WTC11 (cell line): ENCODE results near the gene URB1. TPM values are rescaled to one million over a fixed set of nuclear protein-coding genes. Genes with fewer than 3 reads are reported as not detected.
A peak's percentile ranks its signal among the peaks of the same experiment; 100 is the strongest.

Experiments used
- ATAC-seq: fragments of 200-7000 bp; cut with Tn5 transposase; 2 replicates; pipeline ENCODE4 v1.10.0; 2021; ENCODE audit warnings: mild to moderate bottlenecking, moderate library complexity
- CTCF ChIA-PET: fragments of 300-600 bp; sonication (Branson Sonifier 250); formaldehyde crosslinking; loops from one replicate; lab custom pipeline; 2021; ENCODE audit warnings: antibody characterized with exemption; lab: Charles Lee
- POLR2A ChIA-PET: fragments of 350-600 bp; sonication (Branson Sonifier 250); formaldehyde crosslinking; loops from one replicate; lab custom pipeline; 2021; ENCODE audit warnings: antibody characterized with exemption; lab: Charles Lee
- DNase-seq: peaks from one replicate; pipeline ENCODE4 v3.0.0; 2021; ENCODE audit warnings: low spot score
- H3K27ac Mint-ChIP-seq: 2 replicates; pipeline ENCODE4 v1.8.0; 2021; ENCODE audit warnings: mixed read lengths
- H3K27me3 Mint-ChIP-seq: 2 replicates; pipeline ENCODE4 v1.8.0; 2021; ENCODE audit warnings: low read depth, mild to moderate bottlenecking, moderate library complexity, mixed read lengths
- H3K36me3 Mint-ChIP-seq: 2 replicates; pipeline ENCODE4 v1.8.0; 2021; ENCODE audit warnings: mixed read lengths
- H3K4me1 Mint-ChIP-seq: 2 replicates; pipeline ENCODE4 v1.8.0; 2022; ENCODE audit warnings: mixed read lengths
- H3K4me3 Mint-ChIP-seq: 2 replicates; pipeline ENCODE4 v1.8.0; 2021; ENCODE audit warnings: mild to moderate bottlenecking, moderate library complexity, mixed read lengths
- H3K9me3 Mint-ChIP-seq: 2 replicates; pipeline ENCODE4 v1.8.0; 2021; ENCODE audit warnings: mixed read lengths
- ERG ChIP-seq: fragments of 250-450 bp; sonication (Bioruptor Pico); IDR thresholded peaks from 2 replicates; pipeline ENCODE4 v1.8.0; 2021; ENCODE audit warnings: mild to moderate bottlenecking
- FOXJ3 ChIP-seq: sonication (generic); formaldehyde crosslinking; IDR thresholded peaks from 2 replicates; pipeline ENCODE4 v1.9.0; 2021; ENCODE audit warnings: missing genetic modification reagents, mild to moderate bottlenecking, borderline replicate concordance
- FOXK1 ChIP-seq: sonication (generic); formaldehyde crosslinking; IDR thresholded peaks from 2 replicates; pipeline ENCODE4 v1.8.0; 2022; ENCODE audit warnings: mild to moderate bottlenecking, moderate library complexity, missing genetic modification reagents
- GTF2I ChIP-seq: fragments of 250-450 bp; sonication (Bioruptor Pico); conservative IDR thresholded peaks from 2 replicates; pipeline ENCODE4 v1.4.0; 2021; ENCODE audit warnings: mild to moderate bottlenecking
- JAZF1 ChIP-seq: fragments of 250-450 bp; sonication (Bioruptor Pico); IDR thresholded peaks from 2 replicates; pipeline ENCODE4 v1.9.0; 2021; ENCODE audit warnings: moderate library complexity, mild to moderate bottlenecking, inconsistent platforms
- NFYB ChIP-seq: sonication (generic); formaldehyde crosslinking; conservative IDR thresholded peaks from 2 replicates; pipeline ENCODE4 v1.8.0; 2022; ENCODE audit warnings: low read depth, missing genetic modification reagents
- TEAD1 ChIP-seq: sonication (generic); formaldehyde crosslinking; IDR thresholded peaks from 2 replicates; pipeline ENCODE4 v1.8.0; 2022; ENCODE audit warnings: mild to moderate bottlenecking, missing genetic modification reagents
- ZNF121 ChIP-seq: sonication (generic); formaldehyde crosslinking; IDR thresholded peaks from 2 replicates; pipeline ENCODE4 v1.8.0; 2023; ENCODE audit warnings: missing genetic modification reagents
- ZNF396 ChIP-seq: fragments of 250-450 bp; sonication (Bioruptor Pico); IDR thresholded peaks from 2 replicates; pipeline ENCODE4 v1.8.0; 2021; ENCODE audit warnings: mild to moderate bottlenecking, moderate library complexity, borderline replicate concordance
- ZNF512 ChIP-seq: sonication (generic); formaldehyde crosslinking; IDR thresholded peaks from 2 replicates; pipeline ENCODE4 v1.8.1; 2022; ENCODE audit warnings: missing genetic modification reagents, borderline replicate concordance
- total RNA-seq: library from RNA; stranded (reverse); gene quantifications from 3 replicates; pipeline ENCODE4 v1.2.3, GENCODE V29; 2021
- TF ChIP-seq, protein P1 (sequence below): sonication (generic); formaldehyde crosslinking; IDR thresholded peaks from 2 replicates; pipeline ENCODE4 v1.8.0; 2023; ENCODE audit warnings: missing genetic modification reagents, mild to moderate bottlenecking, borderline replicate concordance
- TF ChIP-seq, protein P2 (sequence below): fragments of 250-450 bp; sonication (Bioruptor Pico); conservative IDR thresholded peaks from 2 replicates; pipeline ENCODE4 v1.9.0; 2021; ENCODE audit warnings: mild to moderate bottlenecking
- TF ChIP-seq, protein P3 (sequence below): sonication (generic); formaldehyde crosslinking; IDR thresholded peaks from 2 replicates; pipeline ENCODE4 v1.8.1; 2022; ENCODE audit warnings: mild to moderate bottlenecking, missing genetic modification reagents, moderate library complexity, borderline replicate concordance

The URB1 gene
- total RNA-seq, 1 experiment from 2014 or later = 38.7 TPM

GRCh38 chr21:32368386-32368785 lies 24.4 kb downstream of the URB1 start:
- Mint-ChIP-seq H3K27me3 (no peaks in the 10 kb centered on the region), H3K36me3 (peaks cover 75% of the 10 kb centered on the region), H3K4me1 (peaks cover 8% of the 10 kb centered on the region), H3K9me3 (no peaks in the 10 kb centered on the region), H3K27ac (peak overlapping the region; percentile 57; the same call in 1 of the 2 replicates), H3K4me3 (no peak overlapping the region)
- no peak for DNase-seq
- ATAC-seq = no peak
- no peak for TF ChIP-seq TEAD1 (CRISPR knock-in tag)
- TF ChIP-seq, protein P1, sequence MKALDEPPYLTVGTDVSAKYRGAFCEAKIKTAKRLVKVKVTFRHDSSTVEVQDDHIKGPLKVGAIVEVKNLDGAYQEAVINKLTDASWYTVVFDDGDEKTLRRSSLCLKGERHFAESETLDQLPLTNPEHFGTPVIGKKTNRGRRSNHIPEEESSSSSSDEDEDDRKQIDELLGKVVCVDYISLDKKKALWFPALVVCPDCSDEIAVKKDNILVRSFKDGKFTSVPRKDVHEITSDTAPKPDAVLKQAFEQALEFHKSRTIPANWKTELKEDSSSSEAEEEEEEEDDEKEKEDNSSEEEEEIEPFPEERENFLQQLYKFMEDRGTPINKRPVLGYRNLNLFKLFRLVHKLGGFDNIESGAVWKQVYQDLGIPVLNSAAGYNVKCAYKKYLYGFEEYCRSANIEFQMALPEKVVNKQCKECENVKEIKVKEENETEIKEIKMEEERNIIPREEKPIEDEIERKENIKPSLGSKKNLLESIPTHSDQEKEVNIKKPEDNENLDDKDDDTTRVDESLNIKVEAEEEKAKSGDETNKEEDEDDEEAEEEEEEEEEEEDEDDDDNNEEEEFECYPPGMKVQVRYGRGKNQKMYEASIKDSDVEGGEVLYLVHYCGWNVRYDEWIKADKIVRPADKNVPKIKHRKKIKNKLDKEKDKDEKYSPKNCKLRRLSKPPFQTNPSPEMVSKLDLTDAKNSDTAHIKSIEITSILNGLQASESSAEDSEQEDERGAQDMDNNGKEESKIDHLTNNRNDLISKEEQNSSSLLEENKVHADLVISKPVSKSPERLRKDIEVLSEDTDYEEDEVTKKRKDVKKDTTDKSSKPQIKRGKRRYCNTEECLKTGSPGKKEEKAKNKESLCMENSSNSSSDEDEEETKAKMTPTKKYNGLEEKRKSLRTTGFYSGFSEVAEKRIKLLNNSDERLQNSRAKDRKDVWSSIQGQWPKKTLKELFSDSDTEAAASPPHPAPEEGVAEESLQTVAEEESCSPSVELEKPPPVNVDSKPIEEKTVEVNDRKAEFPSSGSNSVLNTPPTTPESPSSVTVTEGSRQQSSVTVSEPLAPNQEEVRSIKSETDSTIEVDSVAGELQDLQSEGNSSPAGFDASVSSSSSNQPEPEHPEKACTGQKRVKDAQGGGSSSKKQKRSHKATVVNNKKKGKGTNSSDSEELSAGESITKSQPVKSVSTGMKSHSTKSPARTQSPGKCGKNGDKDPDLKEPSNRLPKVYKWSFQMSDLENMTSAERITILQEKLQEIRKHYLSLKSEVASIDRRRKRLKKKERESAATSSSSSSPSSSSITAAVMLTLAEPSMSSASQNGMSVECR (CRISPR knock-in tag) = no peak
- POLR2A ChIA-PET = no interaction called here
- CTCF ChIA-PET = interaction anchor here (0.8 to 2.4 kb wide), 2 partner anchors 35 to 233 kb away, joined by 3 to 11 read pairs; no protein-coding TSS in a partner anchor

DNA sequence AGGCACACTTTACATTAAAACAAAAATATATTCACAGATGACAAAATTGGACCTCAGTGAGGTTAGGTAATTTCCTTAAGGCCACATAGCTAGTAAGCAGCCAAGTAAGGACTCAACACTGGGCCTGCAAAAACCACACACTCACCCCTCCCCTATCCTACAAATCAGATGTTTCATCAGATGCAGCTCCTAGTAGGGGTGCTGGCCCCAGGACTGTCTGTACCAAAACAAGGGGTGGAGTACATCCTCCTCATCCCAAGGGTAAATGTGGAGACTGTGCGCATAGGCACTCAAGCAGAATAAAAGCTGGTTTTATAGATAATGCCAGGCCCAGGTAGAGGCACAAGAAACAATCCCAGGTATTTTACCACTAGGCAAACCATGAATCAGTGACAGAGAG lies 25.7 kb downstream of the URB1 start:
- ATAC-seq (no peak), DNase-seq (no peak)
- ChIA-PET CTCF (interaction anchor here (2.4 kb wide), 1 partner anchor 234 kb away, joined by 11 read pairs; no protein-coding TSS in a partner anchor), POLR2A (no interaction called here)
- Mint-ChIP-seq H3K9me3 (no peaks in the 10 kb centered on the region), H3K27ac (no peak overlapping the region), H3K36me3 (peaks cover 78% of the 10 kb centered on the region), H3K4me1 (peaks cover 3% of the 10 kb centered on the region), H3K4me3 (no peak overlapping the region), H3K27me3 (no peaks in the 10 kb centered on the region)
- TF ChIP-seq JAZF1 (no peak), ZNF512 (CRISPR knock-in tag) (no peak), FOXK1 (no peak), ZNF121 (CRISPR knock-in tag) (no peak), NFYB (CRISPR knock-in tag) (no peak), FOXJ3 (CRISPR knock-in tag) (no peak), GTF2I (CRISPR knock-in tag) (no peak), ZNF396 (CRISPR knock-in tag) (no peak), ERG (CRISPR knock-in tag) (no peak)
- TF ChIP-seq, protein P2, sequence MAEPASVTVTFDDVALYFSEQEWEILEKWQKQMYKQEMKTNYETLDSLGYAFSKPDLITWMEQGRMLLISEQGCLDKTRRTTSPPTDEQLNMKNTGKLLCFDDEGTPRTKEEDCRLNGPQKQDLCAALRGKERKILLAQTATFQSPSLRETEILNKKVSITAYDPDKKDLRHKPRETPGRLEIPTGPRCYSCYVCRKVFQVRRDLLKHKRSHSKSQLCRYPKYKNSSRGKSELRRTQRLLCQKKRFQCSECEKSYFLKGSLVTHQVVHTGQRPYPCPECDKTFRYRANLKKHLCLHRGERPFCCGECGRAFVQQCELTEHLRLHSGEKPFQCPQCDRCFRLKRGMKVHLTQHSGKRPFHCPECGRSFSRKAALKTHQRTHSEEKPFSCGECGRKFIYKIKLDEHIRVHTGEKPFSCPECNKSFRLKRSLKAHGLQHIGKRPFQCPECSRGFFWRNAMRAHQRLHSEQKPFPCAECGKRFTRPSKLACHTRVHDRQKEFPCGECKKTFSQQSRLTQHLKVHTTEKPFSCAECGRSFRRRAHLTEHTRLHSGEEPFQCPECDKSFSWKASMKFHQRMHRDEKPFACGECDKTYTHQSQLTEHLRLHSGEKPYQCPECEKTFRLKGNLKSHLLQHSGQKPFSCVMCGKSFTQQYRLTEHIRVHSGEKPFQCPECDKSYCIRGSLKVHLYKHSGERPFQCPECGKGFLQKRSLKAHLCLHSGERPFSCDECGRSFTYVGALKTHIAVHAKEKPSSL (CRISPR knock-in tag) = no peak
- TF ChIP-seq, protein P3, sequence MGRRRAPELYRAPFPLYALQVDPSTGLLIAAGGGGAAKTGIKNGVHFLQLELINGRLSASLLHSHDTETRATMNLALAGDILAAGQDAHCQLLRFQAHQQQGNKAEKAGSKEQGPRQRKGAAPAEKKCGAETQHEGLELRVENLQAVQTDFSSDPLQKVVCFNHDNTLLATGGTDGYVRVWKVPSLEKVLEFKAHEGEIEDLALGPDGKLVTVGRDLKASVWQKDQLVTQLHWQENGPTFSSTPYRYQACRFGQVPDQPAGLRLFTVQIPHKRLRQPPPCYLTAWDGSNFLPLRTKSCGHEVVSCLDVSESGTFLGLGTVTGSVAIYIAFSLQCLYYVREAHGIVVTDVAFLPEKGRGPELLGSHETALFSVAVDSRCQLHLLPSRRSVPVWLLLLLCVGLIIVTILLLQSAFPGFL (CRISPR knock-in tag) = no peak
